ENCODE measurements around the gene CACNA1G.

CACNA1G gene

DNA sequence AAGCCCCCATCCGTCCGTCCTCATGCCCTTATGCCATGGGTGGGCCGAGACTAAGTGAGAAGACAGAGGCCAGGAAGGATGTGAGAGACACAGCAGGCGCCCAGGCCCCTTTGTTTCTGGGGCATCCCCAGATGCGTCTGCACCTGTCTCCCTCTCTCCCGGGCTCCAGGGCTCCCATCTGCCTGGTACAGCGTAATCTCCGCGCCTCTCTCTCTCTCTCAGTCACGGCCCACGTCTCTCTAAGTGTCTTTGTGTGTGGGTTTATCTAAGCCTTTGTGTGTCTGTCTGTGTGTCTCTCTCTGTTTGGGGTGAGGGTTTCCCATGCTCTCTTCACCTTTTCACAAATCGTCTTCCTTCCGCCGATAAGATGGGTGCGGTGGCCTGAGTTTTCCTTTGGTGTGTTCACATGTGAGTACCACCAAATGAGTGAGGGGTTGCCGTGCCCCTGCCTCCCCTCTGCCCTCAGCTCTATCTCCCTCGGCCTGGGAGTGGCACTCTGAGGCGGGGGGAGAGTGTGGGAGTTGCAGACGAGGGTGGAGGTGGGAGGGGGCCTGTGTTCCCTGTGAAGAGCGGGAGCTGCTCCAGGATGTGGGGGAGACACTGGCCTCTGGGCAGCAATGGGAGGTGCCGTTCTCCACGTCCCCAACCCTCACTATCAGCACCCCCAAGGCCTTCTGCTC, 48.3 kb downstream of the CACNA1G start:
- H3K4me3 ChIP-seq (ENCODE audit: low read depth, low read length), result no peak overlapping the region

DNA sequence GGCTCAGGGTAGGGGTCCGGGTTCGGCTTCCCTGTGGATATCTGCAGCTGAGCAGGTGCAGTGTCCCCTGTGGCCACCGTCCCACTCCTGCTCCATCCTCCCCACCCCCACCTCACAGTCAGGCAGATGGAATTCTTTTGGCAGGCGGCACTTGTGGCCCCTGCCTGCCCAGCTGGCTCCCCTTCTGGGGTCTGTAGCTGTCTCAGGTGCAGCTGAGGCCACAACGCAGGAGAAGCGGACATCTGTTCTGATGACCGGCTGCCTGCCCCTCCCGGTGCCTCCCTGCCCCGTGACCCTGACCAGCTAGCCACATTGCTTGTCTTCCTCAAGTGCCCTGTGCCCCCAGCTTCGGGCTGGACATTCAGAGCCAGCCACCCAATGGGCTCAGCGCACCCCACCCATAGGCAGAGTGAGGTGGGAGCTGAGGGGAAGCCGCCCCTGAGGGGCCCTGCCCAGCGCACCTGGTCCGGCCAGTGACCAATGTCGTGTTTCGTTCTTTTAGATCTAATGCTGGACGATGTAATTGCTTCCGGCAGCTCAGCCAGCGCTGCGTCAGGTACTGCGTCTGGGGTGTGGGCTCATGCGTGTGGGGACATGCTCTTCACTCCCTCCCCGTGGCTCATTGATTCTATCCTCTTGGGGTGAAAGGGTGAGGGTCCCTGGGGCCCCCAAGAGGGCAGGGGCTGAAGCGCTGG, 49.0 kb downstream of the CACNA1G start:
- H3K4me3 ChIP-seq (ENCODE audit: low read depth, low read length), result no peak overlapping the region

DNA sequence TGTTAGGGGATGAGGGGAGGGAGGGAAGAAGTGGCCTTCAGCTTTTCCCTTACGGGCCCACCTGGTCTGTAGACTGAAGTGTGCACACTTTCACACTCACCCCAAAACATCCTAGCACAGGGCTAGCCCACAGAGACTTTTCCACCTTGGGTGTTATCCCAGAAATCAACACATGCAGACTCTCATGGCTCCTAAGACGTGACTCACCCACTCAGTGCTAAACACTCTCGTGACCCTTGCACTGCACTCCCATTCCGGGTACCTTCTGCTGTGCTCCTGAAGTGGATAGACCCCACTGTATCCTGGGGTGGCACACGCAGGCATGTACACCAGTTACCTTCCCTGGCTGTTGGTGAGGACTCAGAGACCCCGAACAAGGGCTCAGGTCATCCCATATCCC, 51.1 kb downstream of the CACNA1G start:
- H3K4me3 ChIP-seq (ENCODE audit: low read depth, low read length), result no peak overlapping the region

DNA sequence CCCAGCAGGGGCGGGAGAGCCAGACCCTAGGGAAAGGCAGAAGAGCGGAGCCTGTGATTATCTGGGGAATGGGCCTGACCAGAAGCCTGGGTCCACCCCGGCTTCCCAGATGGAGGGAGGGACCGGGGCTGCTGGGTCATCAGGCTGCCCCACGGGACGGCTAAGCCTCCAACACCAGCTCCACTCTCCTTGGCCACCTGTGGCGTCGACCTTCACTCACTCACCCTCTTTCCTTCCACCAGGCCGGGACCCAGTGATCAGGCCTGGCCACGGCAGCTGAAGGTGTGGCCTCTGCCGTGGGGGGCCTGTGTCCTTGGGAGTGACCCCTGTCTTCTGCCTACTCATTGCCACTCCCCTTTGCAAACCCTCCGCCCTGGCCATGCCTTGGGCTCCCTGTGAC, 51.8 kb downstream of the CACNA1G start:
- no peak overlapping the region for H3K4me3 ChIP-seq (ENCODE audit: low read depth, low read length)

DNA sequence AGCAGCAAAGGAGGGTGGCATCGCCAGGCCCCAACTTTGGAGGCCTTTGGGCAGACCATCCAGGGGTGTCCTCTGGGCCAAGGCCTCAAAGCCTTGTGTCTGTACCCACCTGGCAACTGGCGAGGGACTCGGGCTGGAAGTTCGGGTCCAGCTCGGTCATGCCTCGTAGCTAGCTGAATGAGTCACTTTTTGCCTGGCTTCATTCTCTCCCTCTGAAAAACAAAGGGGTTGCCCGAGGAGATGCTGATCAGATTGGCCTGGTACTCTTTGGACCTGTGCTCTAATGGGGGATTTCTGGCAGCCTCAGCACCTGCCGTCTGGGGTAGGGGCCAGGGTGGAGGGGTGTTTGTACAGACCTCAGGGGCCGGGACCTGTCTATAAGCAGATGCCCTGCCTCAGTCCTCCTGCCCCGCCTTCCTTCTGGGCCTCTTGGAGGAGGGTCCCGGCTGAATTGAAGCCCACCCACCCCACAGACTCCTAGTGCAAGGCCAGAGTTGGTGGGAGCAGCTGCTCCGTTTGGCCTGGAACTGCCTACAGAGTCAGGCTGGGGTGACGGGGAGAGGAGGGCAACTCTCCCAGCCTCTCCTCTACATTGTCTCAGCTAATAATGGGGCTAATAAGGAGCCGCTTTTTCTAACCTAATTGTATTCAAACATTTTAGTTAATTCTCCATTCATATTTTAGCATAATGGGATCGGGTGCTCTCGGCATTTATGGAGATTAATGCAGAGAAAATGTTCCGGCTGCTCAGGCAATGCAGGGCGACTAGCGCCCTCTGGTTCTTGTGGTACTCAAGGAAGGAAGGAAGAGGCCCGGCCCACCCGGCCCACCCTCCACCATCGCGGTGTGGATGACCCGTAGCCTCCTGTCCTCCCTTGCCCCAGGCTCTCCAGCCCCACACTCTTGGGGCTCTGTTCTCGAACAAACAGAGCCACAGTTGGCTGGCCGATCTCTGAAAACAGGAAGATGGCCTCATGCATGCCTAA, 52.8 kb downstream of the CACNA1G start:
- H3K4me3 ChIP-seq (ENCODE audit: low read depth, low read length), result no peak overlapping the region

DNA sequence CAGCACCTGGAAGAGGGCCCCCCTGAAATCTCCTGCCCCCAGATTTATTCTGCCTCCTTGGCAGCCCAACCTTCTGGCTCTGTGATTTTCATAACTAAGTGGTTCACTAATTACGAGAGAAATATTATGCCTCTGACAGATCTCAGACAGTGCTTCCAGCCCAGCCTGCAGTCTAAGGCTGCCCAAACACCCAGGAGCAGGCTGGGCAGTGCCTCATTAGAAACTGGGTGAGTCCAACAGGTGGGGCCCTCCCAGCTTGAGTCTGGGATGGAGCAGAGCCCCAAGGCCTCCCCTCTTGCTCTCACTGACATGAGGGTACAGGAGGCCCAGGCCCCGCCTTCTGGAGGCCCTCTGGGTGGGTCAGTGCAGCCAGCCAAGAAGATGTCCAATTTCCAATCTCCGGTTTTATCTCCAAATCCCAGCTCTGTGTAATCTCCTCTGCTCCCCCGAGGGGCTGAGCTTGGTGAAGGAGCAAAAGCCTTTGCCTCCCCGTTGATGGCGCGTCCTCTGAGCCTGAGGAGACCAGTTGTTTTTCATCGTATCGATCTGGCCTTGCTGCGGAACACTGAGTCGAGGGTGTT, 54.0 kb downstream of the CACNA1G start:
- H3K4me3 ChIP-seq (ENCODE audit: low read depth, low read length), result no peak overlapping the region

DNA sequence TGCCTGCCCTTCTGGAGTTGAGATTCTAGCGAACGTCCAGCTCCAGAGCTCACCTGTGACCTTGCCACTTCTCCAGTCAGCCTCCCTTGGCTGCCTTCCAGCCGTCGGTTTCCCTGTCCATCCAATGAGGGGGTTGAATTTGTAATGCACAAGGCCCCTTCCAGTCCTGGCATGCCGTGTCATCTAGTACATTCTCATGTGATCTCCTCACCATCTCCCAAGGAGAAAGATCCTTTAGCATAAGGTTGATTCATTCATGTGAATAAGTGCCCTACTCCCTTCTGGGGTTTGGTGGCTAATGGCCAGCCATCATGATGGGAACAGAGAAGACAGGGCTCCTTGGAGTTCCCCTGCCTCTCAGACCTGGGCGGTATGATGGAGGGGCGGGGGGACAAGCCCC, 55.3 kb downstream of the CACNA1G start:
- no peak overlapping the region for H3K4me3 ChIP-seq (ENCODE audit: low read depth, low read length)

DNA sequence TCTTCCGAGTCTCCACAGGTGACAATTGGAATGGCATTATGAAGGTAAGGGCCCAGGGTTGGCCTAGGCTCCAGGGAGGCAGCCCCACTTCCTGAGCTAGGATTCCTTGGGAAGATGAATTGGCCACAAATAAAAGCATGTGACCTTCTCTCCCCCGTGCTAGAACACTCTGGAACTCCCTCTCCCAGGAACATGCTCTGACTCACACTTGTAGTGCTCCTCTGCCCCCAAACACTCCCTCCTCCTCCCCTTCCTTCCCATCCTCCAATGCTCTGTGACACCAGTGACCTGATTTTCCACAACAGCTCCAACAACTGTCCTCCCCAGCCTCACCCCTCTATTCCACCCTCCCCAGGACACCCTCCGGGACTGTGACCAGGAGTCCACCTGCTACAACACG, 57.8 kb downstream of the CACNA1G start:
- no peak overlapping the region for H3K4me3 ChIP-seq (ENCODE audit: low read depth, low read length)

DNA sequence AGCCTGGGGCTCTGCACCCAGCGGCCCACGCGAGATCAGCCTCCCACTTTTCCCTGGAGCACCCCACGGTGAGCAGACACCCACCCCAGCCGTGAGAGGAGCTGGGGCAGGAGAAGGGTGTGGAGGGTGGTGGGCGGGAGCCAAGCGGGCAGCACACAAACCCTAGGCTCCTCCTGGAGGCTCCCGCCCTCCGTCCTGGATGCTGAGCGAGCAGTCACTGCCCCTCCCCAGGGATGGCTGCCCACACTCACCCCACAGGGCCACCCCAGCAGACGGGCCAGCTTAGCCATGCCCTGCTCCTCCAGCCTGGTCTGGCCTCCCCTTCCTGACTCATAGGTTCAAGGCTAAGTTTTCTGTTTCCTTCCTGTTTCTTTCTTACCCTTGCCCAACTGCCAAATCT, 58.4 kb downstream of the CACNA1G start:
- no peak overlapping the region for H3K4me3 ChIP-seq (ENCODE audit: low read depth, low read length)

DNA sequence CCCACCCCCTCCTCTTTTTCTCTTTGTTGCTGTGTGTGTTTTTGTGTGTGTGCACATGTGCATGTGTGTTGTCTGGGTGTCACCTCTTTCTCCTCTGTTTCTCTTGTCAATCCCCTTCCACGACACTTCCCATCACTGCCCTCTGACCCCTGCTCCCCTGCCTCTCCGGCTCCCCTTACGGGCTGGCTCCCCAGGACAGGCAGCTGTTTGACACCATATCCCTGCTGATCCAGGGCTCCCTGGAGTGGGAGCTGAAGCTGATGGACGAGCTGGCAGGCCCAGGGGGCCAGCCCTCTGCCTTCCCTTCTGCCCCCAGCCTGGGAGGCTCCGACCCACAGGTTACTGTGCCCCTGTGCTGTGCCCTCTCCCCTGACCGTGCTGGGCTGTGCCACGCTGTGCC, 59.0 kb downstream of the CACNA1G start:
- H3K4me3 ChIP-seq (ENCODE audit: low read depth, low read length), result no peak overlapping the region

DNA sequence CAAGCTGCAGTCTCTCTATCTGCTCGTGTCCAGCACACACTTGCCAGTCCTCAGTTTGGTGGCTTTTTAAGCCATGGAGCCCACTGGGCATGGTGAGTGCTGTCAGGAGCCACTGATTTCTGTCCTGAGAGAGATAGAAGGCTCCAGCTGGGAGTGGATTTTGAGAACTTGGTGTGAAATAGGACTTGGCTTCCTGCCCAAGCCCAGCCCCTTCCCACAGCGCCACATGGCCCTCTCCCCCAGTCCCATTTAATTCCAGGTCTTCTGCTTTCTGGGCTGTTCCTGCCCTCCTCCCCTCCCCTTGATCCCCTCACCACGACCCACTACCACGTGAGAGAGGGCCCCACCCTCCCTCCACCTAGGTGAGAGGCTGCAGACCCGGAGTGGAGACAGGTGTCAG, 59.7 kb downstream of the CACNA1G start:
- no peak overlapping the region for H3K4me3 ChIP-seq (ENCODE audit: low read depth, low read length)

DNA sequence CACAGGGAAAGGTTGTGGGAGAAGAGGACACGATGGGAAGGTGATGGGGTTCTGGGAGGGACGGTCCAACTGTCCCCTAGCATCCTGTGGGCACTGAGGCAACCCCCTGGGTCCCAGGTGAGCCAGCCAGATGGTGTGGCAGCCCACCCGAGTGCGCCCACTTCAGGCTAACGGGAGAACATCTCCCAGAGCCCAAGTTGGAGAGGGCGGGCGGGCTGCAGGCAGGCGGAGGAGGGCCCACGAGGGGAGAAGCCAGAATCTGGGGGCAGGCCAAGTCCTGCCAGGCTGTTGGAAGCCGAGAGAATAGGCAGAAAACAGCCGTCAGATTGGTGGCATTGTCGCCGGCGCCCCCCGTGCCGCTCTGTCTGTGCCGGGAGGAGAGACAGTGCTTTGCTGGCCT, 60.3 kb downstream of the CACNA1G start:
- no peak overlapping the region for H3K4me3 ChIP-seq (ENCODE audit: low read depth, low read length)

DNA sequence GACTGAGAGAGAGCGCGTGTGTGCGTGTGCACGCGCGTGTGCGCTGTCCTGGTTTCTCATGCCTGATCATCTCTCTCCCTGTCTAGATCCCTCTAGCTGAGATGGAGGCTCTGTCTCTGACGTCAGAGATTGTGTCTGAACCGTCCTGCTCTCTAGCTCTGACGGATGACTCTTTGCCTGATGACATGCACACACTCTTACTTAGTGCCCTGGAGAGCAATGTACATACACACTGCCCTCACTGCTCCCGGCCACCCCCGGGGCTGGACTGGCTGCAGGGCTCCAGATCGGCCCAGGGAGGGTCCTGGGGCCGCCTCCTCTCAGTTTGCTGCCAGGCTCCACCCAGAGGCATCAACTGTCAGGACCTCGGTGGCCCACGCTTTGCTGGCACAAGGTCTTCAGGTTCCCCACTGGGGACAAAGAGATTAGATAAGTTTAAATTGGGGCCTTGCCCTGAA, 61.1 kb downstream of the CACNA1G start:
- no peak overlapping the region for H3K4me3 ChIP-seq (ENCODE audit: low read depth, low read length)

DNA sequence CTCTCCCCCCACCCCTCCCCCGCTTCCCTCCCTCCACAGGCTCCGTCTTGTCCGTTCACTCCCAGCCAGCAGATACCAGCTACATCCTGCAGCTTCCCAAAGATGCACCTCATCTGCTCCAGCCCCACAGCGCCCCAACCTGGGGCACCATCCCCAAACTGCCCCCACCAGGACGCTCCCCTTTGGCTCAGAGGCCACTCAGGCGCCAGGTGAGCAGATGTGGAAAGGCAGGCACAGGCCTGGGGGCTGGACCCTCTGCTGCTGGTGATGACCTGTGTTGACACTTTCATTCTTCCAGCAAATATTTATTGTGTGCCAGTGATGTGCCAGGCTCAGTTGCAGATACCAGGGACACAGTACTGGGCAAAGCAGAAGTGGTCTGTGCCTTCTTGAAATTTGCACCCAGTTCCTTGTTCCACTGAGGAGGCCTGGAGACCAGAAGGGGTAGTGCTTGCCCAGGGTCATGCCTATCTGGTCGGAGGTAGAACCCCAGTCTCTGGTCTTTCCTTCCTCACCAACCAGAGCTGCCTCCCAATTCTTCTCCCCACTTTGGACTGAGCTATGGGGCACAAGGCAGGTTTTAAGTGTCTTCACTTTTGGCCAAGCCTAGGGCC, 63.9 kb downstream of the CACNA1G start:
- no peak overlapping the region for H3K4me3 ChIP-seq (ENCODE audit: low read depth, low read length)

DNA sequence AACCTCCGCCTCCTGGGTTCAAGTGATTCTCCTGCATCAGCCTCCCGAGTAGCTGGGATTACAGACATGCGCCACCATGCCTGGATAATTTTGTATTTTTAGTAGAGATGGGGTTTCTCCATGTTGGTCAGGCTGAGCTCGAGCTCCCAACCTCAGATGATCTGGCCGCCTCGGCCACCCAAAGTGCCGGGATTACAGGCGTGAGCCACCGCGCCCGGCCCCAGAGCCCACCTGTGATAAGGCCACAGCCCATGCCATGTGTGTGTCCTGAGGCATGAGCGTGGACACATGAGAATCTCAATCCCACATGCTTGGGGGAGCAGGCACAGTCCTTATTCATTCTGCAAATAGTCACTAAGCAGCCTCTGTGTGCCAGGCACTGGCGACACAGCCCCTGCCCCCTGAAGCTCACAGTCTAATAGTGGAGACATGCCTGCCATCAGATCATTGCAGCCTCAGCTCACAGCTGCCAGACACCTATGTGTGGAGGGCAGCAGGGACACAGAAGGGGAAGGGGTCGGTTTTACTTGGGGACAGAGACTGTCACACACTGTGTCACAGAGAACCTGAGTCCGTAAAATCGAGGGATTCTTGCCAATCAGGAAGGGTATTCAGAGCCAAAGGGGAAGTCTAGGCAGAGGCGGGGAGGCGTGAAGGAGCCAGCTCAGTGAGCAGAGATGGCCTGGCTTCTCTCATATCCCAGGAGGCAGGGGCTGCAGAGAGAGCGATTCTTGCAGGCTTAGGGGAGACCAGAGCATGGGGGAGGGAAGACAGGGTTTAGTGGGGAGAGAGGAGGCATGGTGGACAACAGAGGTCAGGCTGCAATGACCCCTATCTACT, 64.7 kb downstream of the CACNA1G start:
- no peak overlapping the region for H3K4me3 ChIP-seq (ENCODE audit: low read depth, low read length)

DNA sequence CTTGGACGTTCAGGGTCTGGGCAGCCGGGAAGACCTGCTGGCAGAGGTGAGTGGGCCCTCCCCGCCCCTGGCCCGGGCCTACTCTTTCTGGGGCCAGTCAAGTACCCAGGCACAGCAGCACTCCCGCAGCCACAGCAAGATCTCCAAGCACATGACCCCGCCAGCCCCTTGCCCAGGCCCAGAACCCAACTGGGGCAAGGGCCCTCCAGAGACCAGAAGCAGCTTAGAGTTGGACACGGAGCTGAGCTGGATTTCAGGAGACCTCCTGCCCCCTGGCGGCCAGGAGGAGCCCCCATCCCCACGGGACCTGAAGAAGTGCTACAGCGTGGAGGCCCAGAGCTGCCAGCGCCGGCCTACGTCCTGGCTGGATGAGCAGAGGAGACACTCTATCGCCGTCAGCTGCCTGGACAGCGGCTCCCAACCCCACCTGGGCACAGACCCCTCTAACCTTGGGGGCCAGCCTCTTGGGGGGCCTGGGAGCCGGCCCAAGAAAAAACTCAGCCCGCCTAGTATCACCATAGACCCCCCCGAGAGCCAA, 65.6 kb downstream of the CACNA1G start:
- no peak overlapping the region for H3K4me3 ChIP-seq (ENCODE audit: low read depth, low read length)

DNA sequence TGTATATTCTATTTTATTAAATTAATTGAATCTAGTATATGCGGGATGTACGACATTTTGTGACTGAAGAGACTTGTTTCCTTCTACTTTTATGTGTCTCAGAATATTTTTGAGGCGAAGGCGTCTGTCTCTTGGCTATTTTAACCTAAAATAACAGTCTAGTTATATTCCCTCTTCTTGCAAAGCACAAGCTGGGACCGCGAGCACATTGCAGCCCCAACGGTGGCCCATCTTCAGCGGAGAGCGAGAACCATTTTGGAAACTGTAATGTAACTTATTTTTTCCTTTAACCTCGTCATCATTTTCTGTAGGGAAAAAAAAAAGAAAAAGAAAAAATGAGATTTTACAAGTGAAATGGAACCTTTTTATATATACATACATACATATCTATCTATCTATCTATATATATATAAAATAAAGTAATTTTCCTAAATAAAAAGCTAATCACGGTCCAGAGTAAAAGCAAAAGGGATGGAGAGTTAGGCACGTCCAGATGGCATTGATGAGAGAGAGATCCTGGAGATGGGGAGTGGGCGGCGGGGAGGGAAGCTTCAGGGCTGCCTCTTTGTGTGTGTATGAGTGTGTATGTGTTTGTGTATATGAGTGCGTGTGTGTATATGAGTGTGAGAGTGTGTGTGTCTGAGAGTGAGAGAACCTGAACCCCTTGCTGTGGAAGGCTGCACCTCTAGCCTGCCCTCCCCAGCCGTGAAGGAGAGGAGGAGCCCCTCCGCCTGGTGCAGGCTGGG, 66.7 kb downstream of the CACNA1G start:
- H3K4me3 ChIP-seq (ENCODE audit: low read depth, low read length), result no peak overlapping the region

DNA sequence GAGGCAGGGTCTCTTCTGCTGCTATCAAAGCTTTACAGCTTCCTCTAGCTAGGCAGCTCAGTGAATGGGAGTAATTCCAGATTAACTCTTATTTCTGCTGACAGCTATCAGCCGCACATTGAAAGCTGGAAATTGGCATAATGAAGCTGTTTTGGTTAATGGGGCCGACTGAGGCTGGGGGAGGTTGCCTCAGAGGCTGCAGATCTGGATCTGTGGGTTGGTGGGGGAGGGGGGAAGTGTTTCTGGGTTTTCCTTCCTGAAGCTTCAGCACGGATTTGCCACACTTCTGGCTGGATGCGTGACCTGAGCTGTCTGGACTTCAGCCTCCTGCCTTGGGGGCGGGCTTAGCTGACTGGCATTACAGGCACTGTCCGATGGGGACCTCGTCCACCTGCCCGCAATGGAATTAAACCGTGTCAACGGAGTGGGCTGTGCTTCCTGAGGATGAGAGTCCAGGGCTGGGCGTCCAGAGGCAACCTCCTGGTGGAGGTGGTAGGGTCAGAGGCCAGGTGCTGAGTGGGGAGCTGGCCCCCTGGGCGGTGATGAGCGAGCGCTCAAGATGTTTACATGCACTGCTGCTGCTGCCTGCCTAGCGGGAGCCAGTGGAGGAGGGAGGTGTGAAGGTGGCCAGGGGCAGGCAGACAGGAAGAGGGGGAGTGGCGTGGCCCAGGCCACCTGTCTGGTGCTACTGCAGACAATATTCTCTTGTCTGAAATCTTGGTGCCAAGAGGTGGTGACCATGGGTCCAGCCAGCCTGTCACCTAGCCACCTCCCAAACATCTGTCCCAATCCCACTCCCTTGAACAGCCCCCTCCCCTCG, 67.5 kb downstream of the CACNA1G start:
- H3K4me3 ChIP-seq (ENCODE audit: low read depth, low read length), result no peak overlapping the region
